Mesendoderm (in vitro differentiated cells): Measurements from ENCODE around the gene RHOU.
"Not testable (repeated sequence)": the region's sequence is repeated elsewhere in the genome, so short reads cannot be mapped to it uniquely, and the experiment has no call there.

ENCODE experiments used
- DNase-seq: peaks from one replicate; pipeline ENCODE4 v3.0.0; 2013
- H2AK5ac ChIP-seq: 2 replicates; pipeline ENCODE4 v1.6.1; 2013; ENCODE audit warnings: low read length, inconsistent platforms
- H2BK120ac ChIP-seq: 2 replicates; pipeline ENCODE4 v1.6.1; 2013; ENCODE audit warnings: low read depth, mild to moderate bottlenecking, low read length, moderate library complexity, mixed read lengths
- H2BK15ac ChIP-seq: replicated peaks from 2 replicates; pipeline ENCODE4 v1.6.1; 2013; ENCODE audit warnings: low read depth, mild to moderate bottlenecking, moderate library complexity
- H2BK5ac ChIP-seq: 2 replicates; pipeline ENCODE4 v1.6.1; 2013; ENCODE audit warnings: low read length, inconsistent platforms
- H3K18ac ChIP-seq: 2 replicates; pipeline ENCODE4 v1.6.1; 2013; ENCODE audit warnings: mild to moderate bottlenecking, low read length, mixed read lengths
- H3K23ac ChIP-seq: one replicate; pipeline ENCODE4 v1.6.1; 2013; ENCODE audit warnings: low read length
- H3K27ac ChIP-seq: 2 replicates; pipeline ENCODE4 v1.5.1; 2013; ENCODE audit warnings: low read depth, mild to moderate bottlenecking, inconsistent platforms, low read length, moderate library complexity
- H3K27me3 ChIP-seq: 2 replicates; pipeline ENCODE4 v1.6.1; 2013; ENCODE audit warnings: low read length, control low read depth, mild to moderate bottlenecking, inconsistent platforms; ENCODE audit not compliant: insufficient read depth, poor library complexity
- H3K36me3 ChIP-seq: 2 replicates; pipeline ENCODE4 v1.6.1; 2013; ENCODE audit warnings: low read length, inconsistent platforms; ENCODE audit not compliant: control insufficient read depth, insufficient read depth
- H3K4ac ChIP-seq: one replicate; pipeline ENCODE4 v1.6.1; 2013; ENCODE audit warnings: low read depth, mild to moderate bottlenecking, low read length, moderate library complexity
- H3K4me1 ChIP-seq: 2 replicates; pipeline ENCODE4 v1.6.1; 2013; ENCODE audit warnings: low read depth, low read length, inconsistent platforms; ENCODE audit not compliant: control insufficient read depth
- H3K4me2 ChIP-seq: 2 replicates; pipeline ENCODE4 v1.6.1; 2013; ENCODE audit warnings: low read length
- H3K4me3 ChIP-seq: 2 replicates; pipeline ENCODE4 v1.5.1; 2013; ENCODE audit warnings: mild to moderate bottlenecking, low read length
- H3K56ac ChIP-seq: one replicate; pipeline ENCODE4 v1.6.1; 2013; ENCODE audit warnings: low read length
- H3K79me1 ChIP-seq: 2 replicates; pipeline ENCODE4 v1.6.1; 2013; ENCODE audit warnings: low read length, inconsistent platforms
- H3K79me2 ChIP-seq: 2 replicates; pipeline ENCODE4 v1.6.1; 2013; ENCODE audit warnings: mild to moderate bottlenecking, low read length; ENCODE audit not compliant: control insufficient read depth, insufficient read depth
- H3K9ac ChIP-seq: 2 replicates; pipeline ENCODE4 v1.6.1; 2013; ENCODE audit warnings: low read length, inconsistent platforms
- H4K5ac ChIP-seq: one replicate; pipeline ENCODE4 v1.6.1; 2013; ENCODE audit warnings: low read length
- H4K8ac ChIP-seq: one replicate; pipeline ENCODE4 v1.6.1; 2013; ENCODE audit warnings: low read depth, mild to moderate bottlenecking, control low read depth, low read length, moderate library complexity
- WGBS: extraction: QIAGEN DNeasy Blood & Tissue Kit; methylation state at CpG from one replicate; pipeline ENCODE4 v1.1.7; 2013; ENCODE audit warnings: low lambda C conversion rate, missing lambda C conversion rate; ENCODE audit not compliant: insufficient coverage; ENCODE audit errors: extremely low coverage; 5-methylcytosine and 5-hydroxymethylcytosine counted together

RHOU gene

DNA sequence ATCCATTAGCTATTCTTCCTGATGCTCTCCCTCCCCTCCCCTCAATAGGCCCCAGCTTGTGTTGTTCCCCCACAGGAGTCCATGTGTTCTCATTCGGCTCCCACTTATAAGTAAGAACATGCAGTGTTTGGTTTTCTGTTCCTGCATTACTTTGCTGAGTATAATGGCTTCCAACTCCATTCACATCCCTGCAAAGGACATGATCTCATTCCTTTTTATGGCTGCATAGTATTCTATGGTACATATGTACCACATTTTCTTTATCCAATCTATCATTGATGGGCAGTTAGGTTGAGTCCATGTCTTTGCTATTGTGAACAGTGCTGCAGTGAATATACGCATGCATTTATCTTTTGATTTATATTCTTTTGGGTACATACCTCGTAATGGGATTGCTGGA lies 40.8 kb upstream of the RHOU start:
- H2BK120ac ChIP-seq, H3K56ac ChIP-seq, H3K27ac ChIP-seq, H2BK5ac ChIP-seq, H3K79me1 ChIP-seq, H3K4ac ChIP-seq, H2AK5ac ChIP-seq, H3K4me1 ChIP-seq, DNase-seq, H3K79me2 ChIP-seq, H3K9ac ChIP-seq, H3K18ac ChIP-seq, H4K5ac ChIP-seq, H2BK15ac ChIP-seq, H3K36me3 ChIP-seq, H3K4me2 ChIP-seq, H3K23ac ChIP-seq, H4K8ac ChIP-seq, H3K27me3 ChIP-seq, H3K4me3 ChIP-seq: not testable (repeated sequence)
- no CpG with 5 or more reads among the region's 3 CpGs for WGBS

DNA sequence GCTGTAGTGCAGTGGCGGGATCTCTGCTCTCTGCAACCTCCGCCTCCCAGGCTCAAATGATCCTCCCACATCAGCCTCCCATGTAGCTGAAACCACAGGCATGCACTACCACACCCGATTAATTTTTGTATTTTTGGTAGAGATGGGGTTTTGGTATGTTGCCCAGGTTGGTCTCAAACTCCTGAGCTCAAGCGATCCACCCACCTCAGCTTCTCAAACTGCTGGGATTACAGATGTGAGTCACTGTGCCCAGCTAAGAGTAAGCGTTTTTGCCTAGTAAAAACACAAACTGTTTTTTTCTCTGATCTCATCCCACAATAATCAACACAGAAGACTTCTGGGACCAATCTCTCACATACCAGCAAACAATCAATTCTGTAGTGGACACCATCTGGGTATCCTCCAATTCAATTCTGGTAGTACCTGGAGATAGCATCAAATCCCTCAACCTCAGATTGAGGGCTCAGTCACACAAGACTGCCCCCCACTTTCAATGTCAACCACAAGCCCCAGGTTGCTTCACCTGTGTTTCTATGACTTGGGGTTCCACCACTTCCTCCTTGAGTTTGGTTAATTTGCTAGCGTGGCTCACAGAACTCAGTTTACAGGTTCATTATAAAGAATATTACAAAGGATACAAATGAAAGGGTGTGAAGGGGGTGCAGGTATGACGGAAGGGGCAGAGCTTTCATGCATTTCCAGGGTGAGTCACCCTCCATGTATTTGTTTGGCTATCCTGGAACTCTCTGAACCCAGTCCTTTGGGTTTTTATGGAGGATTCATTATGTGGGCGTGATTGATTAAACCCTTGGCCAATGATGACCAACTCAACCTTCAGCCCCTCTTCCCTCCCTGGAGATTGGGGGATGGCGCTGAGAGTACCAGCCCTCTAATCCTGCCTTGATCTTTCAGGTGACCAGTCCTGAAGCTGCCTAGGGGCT lies 40.0 kb upstream of the RHOU start:
- Histone ChIP-seq H3K56ac (no peak overlapping the region), H3K18ac (no peak overlapping the region), H4K5ac (no peak overlapping the region), H3K4me3 (no peak overlapping the region), H2AK5ac (no peak overlapping the region), H3K4me2 (no peak overlapping the region), H3K9ac (no peak overlapping the region), H3K27ac (no peak overlapping the region), H3K4me1 (peaks cover 4% of the 10 kb centered on the region), H3K36me3 (no peaks in the 10 kb centered on the region), H3K79me1 (no peaks in the 10 kb centered on the region), H3K79me2 (no peaks in the 10 kb centered on the region), H3K27me3 (no peaks in the 10 kb centered on the region), H2BK120ac (no peak overlapping the region), H2BK5ac (no peak overlapping the region), H2BK15ac (no peak overlapping the region), H3K23ac (no peak overlapping the region), H3K4ac (no peak overlapping the region), H4K8ac (no peak overlapping the region)
- no CpG with 5 or more reads among the region's 9 CpGs for WGBS
- DNase-seq = no peak

DNA sequence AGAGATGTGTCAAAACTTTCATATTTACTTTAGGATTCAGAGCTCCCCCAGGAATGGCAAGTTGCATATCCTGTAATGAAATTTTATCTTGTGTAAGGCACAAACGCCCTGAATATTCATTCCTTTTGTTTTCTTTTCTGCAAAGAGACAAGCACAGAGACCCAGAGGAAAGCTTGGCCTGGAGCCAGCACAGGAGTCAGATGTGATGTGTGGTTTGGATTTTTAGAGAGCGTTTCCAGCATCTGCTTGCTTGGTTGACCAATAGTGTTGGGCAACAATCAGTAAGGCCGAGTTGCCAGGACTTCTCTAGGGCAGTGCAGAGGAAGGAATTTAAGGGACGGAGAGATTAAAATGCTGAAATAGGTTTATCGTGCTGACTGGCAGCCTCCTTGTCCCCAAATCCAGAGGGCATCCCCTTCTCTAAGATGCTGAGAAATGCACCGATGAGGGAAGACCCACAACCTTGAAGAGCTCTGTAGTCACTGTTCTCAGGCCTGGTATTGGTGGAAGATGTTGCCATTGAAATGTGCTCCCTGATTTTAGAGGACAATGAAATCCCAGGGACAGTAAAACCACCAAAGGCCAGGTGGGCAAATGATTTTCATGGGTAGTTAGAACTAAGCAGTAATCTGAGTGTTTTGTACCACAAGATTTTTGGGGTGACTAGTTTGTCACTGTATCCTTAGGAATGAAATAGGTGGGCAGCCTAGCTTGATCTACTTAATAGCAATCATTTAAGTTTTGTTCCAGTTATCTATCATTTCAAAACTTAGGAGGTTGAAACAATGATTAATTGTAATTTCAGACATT lies 37.9 kb upstream of the RHOU start:
- Histone ChIP-seq H3K23ac (no peak overlapping the region), H3K27ac (no peak overlapping the region), H4K5ac (no peak overlapping the region), H3K56ac (no peak overlapping the region), H3K9ac (no peak overlapping the region), H3K18ac (no peak overlapping the region), H3K4me3 (no peak overlapping the region), H4K8ac (no peak overlapping the region), H3K4ac (no peak overlapping the region), H2BK120ac (no peak overlapping the region), H3K79me1 (no peaks in the 10 kb centered on the region), H3K79me2 (no peaks in the 10 kb centered on the region), H2AK5ac (no peak overlapping the region), H2BK5ac (no peak overlapping the region), H2BK15ac (no peak overlapping the region), H3K4me2 (no peak overlapping the region), H3K36me3 (no peaks in the 10 kb centered on the region), H3K4me1 (peaks cover 4% of the 10 kb centered on the region), H3K27me3 (no peaks in the 10 kb centered on the region)
- no peak for DNase-seq
- WGBS = no CpG with 5 or more reads among the region's 6 CpGs

- Histone ChIP-seq H4K5ac (no peak overlapping the region), H3K4ac (no peak overlapping the region), H2BK15ac (no peak overlapping the region), H3K56ac (no peak overlapping the region), H3K79me2 (no peaks in the 10 kb centered on the region), H2BK5ac (no peak overlapping the region), H2BK120ac (no peak overlapping the region), H2AK5ac (no peak overlapping the region), H3K4me2 (no peak overlapping the region), H3K23ac (no peak overlapping the region), H3K4me3 (no peak overlapping the region), H3K9ac (no peak overlapping the region), H3K27me3 (no peaks in the 10 kb centered on the region), H3K18ac (no peak overlapping the region), H4K8ac (no peak overlapping the region), H3K27ac (no peak overlapping the region), H3K4me1 (peaks cover 4% of the 10 kb centered on the region), H3K79me1 (no peaks in the 10 kb centered on the region), H3K36me3 (no peaks in the 10 kb centered on the region)
- WGBS = no CpG with 5 or more reads among the region's 1 CpG
- DNase-seq = no peak
Measured at GRCh38 chr1:228698017-228698329, 37.3 kb upstream of the RHOU start.

- Histone ChIP-seq H2BK15ac (no peak overlapping the region), H3K79me2 (no peaks in the 10 kb centered on the region), H3K4ac (no peak overlapping the region), H2BK5ac (no peak overlapping the region), H3K36me3 (no peaks in the 10 kb centered on the region), H2AK5ac (no peak overlapping the region), H3K27me3 (no peaks in the 10 kb centered on the region), H3K18ac (no peak overlapping the region), H4K5ac (no peak overlapping the region), H3K4me1 (peaks cover under 1% of the 10 kb centered on the region), H3K56ac (no peak overlapping the region), H3K4me3 (no peak overlapping the region), H3K27ac (no peak overlapping the region), H3K23ac (no peak overlapping the region), H3K79me1 (no peaks in the 10 kb centered on the region), H4K8ac (no peak overlapping the region), H2BK120ac (no peak overlapping the region), H3K4me2 (no peak overlapping the region), H3K9ac (no peak overlapping the region)
- no CpG with 5 or more reads among the region's 1 CpG for WGBS
- DNase-seq = no peak
Measured at GRCh38 chr1:228702433-228702832, 32.8 kb upstream of the RHOU start.
